ENCODE measurements around the gene SAMMSON. TPM values are rescaled to one million over a fixed set of nuclear protein-coding genes. Genes with fewer than 3 reads are reported as not detected.

SAMMSON gene
- polyA plus RNA-seq, 3 donors from 2014 or later = not detected

DNA sequence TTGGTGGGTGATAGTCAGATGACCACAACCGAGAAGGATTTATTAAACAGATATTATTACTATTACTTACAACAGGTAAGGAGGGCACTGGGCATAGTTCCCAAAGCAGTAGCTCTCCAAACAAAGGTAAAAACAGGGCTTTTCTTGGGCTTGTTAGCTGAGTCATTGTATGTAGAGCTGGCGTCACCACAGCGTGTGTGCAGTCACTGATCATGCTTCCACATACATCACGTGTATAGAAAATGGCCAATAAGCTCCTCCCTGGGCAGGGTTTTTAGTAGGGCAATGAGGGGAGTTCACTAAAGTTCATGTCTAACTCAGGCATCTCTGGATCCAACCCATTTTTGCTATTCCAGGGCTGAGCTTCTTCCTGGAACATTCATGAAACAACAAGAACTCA, 5.8 kb upstream of the SAMMSON start:
- DNase-seq = no peak
- Mint-ChIP-seq H3K4me3 (no peak overlapping the region), H3K4me1 (no peaks in the 10 kb centered on the region), H3K27me3 (ENCODE audit: low read depth in 3 of 3) (peaks cover 0 to 2% (median 0%) of the 10 kb centered on the region in 3 donors), H3K9me3 (peaks cover 0 to 4% (median 0%) of the 10 kb centered on the region in 6 donors), H3K27ac (no peak overlapping the region), H3K36me3 (no peaks in the 10 kb centered on the region)

DNA sequence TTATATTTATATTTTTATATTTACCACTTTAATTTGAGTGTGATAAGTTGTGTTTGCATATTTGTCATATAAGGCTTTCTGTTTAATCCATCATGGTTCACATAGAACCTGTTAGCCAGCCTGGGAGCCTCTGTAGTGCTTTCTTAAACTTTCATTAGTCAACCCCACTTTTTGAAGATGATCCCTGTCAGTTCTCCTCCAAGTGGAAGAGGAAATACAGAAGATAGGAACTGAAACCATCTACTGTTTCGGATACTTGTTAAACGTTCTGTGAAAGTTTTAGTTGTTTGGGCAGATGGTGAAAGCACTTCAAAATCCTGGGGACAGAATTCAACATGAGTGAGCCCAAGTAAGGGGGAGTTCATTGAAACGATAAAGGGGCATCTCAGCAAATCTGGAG, 4.6 kb upstream of the SAMMSON start:
- Mint-ChIP-seq H3K4me3 (no peak overlapping the region), H3K36me3 (no peaks in the 10 kb centered on the region), H3K27me3 (ENCODE audit: low read depth in 3 of 3) (peaks cover 0 to 2% (median 0%) of the 10 kb centered on the region in 3 donors), H3K27ac (peak overlapping the region in 1 of 6 donors; percentile 67), H3K9me3 (peaks cover 0 to 5% (median 0%) of the 10 kb centered on the region in 6 donors), H3K4me1 (no peaks in the 10 kb centered on the region)
- DNase-seq = no peak

DNA sequence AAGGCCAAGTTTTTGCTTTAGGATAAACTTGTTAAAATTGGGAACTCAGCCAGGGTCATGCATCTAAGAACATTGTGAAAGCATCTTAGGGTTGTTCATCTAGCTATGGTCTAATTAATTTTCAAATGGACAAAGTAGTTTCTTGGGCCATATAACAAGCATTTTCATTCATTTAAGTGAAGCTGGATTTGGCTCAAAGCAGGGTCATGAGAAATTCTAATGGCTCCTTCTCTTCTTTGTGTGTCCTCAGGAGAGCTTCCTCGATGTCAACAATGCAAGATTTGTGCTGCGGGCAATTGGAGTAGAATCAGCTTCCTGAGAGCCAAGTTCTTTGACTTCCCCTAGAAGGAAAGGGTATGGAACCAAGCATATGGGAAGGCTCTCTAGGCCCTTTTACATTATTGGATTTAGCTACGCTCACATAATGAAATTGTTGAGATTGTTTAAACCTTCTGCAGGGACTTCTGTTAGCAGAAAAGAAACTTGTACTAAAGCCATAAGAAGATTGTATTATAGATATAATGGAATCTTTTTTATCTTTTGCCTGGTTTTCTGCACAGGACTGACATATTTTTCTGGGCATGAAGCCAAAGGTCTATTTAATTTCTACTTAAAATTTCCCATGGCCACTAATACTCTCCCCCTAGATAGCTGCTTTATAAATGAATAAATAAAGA, 1.8 kb upstream of the SAMMSON start:
- Mint-ChIP-seq H3K4me1 (no peaks in the 10 kb centered on the region), H3K27me3 (ENCODE audit: low read depth in 3 of 3) (no peaks in the 10 kb centered on the region), H3K36me3 (no peaks in the 10 kb centered on the region), H3K27ac (no peak overlapping the region), H3K9me3 (peaks cover 0 to 13% (median 1%) of the 10 kb centered on the region in 6 donors), H3K4me3 (no peak overlapping the region)
- no peak for DNase-seq

DNA sequence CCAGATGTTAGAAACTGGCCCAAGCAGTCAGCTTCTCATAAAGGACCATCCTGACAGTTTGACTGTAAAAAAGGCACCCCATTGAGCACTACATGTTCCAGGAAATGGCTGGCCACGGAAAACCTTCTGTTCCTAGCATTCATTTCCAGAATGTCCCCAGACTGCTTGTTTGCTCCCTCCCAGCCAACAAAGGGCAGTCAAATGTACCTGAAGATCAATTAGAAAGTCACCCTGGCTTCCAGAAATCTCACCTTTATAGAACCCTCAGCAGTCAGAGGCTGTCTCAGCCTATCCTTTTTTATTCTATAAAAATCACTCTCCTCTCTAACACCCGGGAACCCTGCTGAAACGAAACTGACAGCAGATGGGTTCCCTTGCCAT, 784 bp upstream of the SAMMSON start:
- Mint-ChIP-seq H3K9me3 (peaks cover 0 to 13% (median 0%) of the 10 kb centered on the region in 6 donors), H3K36me3 (no peaks in the 10 kb centered on the region), H3K27ac (no peak overlapping the region), H3K27me3 (ENCODE audit: low read depth in 3 of 3) (no peaks in the 10 kb centered on the region), H3K4me3 (no peak overlapping the region), H3K4me1 (no peaks in the 10 kb centered on the region)
- DNase-seq = no peak

DNA sequence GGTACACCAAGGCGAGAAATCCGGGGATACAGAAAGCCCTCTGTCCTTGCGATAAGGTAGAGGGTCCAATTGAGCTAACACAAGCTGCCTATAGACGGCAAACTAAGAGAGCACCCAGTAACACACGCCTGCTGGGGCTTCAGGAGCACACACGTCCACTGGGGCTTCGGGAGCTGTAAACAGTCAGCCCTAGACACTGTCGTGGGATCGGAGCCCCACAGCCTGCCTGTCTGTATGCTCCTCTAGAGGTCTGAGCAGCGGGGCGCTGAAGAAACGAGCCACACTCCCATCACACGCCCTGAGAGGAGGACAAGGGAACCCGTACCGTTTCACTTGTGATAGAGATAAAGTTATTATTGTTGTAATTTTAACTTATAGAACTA, 486 bp downstream of the SAMMSON start:
- H3K4me3 Mint-ChIP-seq = no peak overlapping the region
- no peaks in the 10 kb centered on the region for H3K27me3 Mint-ChIP-seq (ENCODE audit: low read depth in 3 of 3)
- peaks cover 0 to 13% (median 0%) of the 10 kb centered on the region in 6 donors for H3K9me3 Mint-ChIP-seq
- no peak overlapping the region for H3K27ac Mint-ChIP-seq
- H3K4me1 Mint-ChIP-seq = no peaks in the 10 kb centered on the region
- no peaks in the 10 kb centered on the region for H3K36me3 Mint-ChIP-seq
- no peak for DNase-seq

DNA sequence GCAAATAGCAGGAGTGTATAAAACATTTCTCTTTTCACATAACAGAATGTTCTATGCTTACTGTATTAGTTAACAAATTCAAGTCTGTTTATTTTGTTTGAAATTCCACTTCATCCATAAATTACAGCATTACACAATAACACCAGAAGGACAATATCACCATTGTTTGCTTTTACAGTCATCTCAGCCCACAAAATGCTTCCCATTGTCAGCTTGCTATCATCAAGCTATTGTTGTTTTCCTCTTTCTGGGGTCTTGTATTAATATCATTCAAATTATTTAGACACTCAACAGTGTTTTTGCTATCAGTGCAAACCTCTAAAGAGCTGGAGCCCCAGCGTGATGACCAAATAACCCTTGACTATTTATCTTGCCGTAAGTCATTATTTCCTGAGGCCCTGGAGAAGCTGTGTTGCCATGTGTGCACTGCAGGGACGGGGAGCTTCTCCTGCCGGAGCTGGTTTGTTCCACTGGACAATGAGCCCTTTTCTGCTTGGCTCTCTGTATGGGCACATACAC, 1.1 kb downstream of the SAMMSON start:
- Mint-ChIP-seq H3K4me1 (no peaks in the 10 kb centered on the region), H3K27ac (no peak overlapping the region), H3K9me3 (peaks cover 0 to 13% (median 0%) of the 10 kb centered on the region in 6 donors), H3K36me3 (no peaks in the 10 kb centered on the region), H3K4me3 (no peak overlapping the region), H3K27me3 (ENCODE audit: low read depth in 3 of 3) (no peaks in the 10 kb centered on the region)
- no peak for DNase-seq

DNA sequence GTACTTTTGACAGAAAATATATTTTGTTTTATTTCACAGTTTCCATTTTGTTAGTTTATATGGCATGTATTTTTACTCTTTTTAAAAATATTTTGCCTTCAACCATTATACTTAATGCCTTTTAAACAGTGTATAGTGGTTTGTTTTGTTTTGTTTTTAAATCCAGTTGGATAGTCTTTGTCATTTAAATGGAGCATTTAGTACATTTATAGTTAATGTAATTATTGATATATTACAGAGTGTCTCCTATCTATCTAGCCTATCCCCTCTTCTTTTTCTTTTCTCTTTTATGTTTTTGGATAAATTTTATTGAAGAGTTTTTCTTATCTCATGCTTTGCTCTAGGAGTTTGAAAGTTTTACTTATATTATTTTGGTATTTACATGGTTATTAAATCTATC, 3.6 kb downstream of the SAMMSON start:
- no peak overlapping the region for H3K4me3 Mint-ChIP-seq
- no peak overlapping the region for H3K27ac Mint-ChIP-seq
- no peaks in the 10 kb centered on the region for H3K36me3 Mint-ChIP-seq

DNA sequence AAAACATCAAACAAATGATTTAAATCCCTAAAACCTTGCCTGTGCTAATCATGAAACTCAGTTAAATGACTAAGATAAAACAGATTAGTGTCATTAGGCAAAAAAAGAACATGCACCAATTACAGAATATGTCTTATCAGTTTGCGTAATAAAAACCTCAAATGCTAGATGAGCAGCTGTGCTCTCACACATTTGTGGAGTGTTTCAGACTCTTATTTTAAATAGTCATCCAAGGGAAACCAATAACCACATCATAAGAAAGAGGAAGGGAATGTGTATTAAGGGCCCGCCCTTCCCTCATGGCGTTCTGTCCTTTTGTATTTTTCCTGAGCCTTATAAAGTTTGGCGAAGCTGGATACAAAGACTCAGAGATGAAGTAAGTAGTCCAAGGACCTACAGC, 6.6 kb downstream of the SAMMSON start:
- Mint-ChIP-seq H3K4me1 (no peaks in the 10 kb centered on the region), H3K27ac (no peak overlapping the region), H3K9me3 (peaks cover 0 to 5% (median 3%) of the 10 kb centered on the region in 6 donors), H3K36me3 (no peaks in the 10 kb centered on the region), H3K27me3 (ENCODE audit: low read depth in 3 of 3) (peaks cover 0 to 2% (median 2%) of the 10 kb centered on the region in 3 donors), H3K4me3 (no peak overlapping the region)
- no peak for DNase-seq

More for the DNA sequence above, 3.6 kb downstream of the SAMMSON start:
- peaks cover 0 to 13% (median under 1%) of the 10 kb centered on the region in 6 donors for H3K9me3 Mint-ChIP-seq
- no peaks in the 10 kb centered on the region for H3K4me1 Mint-ChIP-seq
- no peaks in the 10 kb centered on the region for H3K27me3 Mint-ChIP-seq (ENCODE audit: low read depth in 3 of 3)
- DNase-seq = no peak

DNA sequence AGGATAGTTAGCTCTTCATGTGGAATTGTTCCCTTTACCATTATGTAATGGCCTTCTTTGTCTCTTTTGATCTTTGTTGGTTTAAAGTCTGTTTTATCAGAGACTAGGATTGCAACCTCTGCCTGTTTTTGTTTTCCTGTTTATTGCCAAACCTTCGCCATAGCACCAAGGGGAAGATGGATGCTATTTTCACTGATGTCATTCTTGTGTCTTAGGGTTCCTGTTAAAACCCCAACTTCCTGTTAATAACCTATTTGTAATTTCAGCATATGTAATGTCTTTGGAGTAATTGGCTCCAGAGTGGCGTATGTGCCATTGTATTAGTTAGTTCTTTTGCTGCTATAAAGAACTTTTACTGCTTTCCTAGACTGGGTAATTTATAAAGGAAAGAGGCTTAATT, 10.8 kb downstream of the SAMMSON start:
- peaks cover 0 to 13% (median 3%) of the 10 kb centered on the region in 6 donors for H3K9me3 Mint-ChIP-seq
- H3K27ac Mint-ChIP-seq = peak overlapping the region in 1 of 6 donors; percentile 44
- H3K4me3 Mint-ChIP-seq = no peak overlapping the region
- H3K4me1 Mint-ChIP-seq = no peaks in the 10 kb centered on the region
- peaks cover 0 to 2% (median 2%) of the 10 kb centered on the region in 3 donors for H3K27me3 Mint-ChIP-seq (ENCODE audit: low read depth in 3 of 3)
- no peaks in the 10 kb centered on the region for H3K36me3 Mint-ChIP-seq
- no peak for DNase-seq

DNA sequence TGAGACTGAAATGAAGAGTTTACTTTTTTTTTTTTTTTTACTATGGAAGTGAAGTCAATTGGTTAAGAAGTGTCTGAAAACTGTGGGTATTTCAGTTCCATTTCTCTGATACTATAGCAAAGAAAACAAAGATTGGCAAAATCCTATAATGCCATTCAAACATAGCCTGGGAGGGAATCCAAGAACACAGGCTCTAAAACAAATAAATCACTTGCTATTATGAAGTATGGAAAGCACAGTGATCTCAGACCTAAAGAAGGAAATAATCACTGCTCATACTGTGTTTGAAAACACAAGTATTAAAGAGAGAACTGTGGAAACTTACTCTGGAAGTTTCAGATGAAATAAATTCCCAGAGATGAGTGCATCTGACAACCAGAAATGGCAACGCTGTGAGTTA, 12.0 kb downstream of the SAMMSON start:
- H3K27ac Mint-ChIP-seq = no peak overlapping the region
- H3K4me1 Mint-ChIP-seq = no peaks in the 10 kb centered on the region
- H3K27me3 Mint-ChIP-seq (ENCODE audit: low read depth in 3 of 3) = peaks cover 0 to 2% (median 2%) of the 10 kb centered on the region in 3 donors
- no peak overlapping the region for H3K4me3 Mint-ChIP-seq
- DNase-seq = no peak
- H3K36me3 Mint-ChIP-seq = no peaks in the 10 kb centered on the region
- H3K9me3 Mint-ChIP-seq = peaks cover 0 to 13% (median 2%) of the 10 kb centered on the region in 6 donors

DNA sequence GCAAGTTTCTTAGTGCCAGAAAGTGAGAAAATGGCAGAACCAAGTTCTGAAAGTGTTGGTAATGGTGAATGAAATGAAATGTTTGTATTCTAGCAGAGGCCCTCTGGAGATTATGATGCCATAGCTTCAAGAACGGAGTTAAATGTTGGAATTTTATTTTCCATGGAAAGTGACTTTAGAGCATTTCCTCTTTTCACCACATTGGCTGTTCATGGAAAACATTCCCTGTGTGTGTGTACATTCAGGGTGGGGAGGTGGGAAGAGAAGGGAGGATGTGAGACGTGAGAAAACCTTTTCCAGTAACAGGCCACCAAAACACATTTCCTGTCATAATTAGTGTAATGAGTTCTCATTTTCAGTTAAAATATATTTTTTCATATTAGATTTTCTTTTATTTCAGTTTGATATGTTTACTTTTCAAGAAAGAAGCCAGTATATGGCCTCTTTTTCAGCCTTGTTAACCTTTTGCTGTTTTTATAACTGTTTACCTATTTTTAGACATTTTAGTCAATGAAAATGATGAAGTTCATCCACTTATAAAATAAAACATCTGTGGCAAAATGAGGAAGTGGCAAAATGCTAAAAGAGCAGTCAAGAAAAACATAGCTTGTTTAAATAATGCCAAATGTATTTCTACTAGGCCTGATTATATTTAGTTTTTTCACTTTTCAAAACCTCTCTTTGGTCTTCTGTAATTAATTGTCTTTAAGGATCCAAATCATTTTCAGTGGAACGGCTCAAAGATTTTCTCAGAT, 21.6 kb downstream of the SAMMSON start:
- no peak overlapping the region for H3K27ac Mint-ChIP-seq
- DNase-seq = no peak
- no peaks in the 10 kb centered on the region for H3K36me3 Mint-ChIP-seq
- peaks cover 0 to 14% (median 6%) of the 10 kb centered on the region in 6 donors for H3K9me3 Mint-ChIP-seq
- no peaks in the 10 kb centered on the region for H3K27me3 Mint-ChIP-seq (ENCODE audit: low read depth in 3 of 3)
- H3K4me3 Mint-ChIP-seq = no peak overlapping the region
- no peaks in the 10 kb centered on the region for H3K4me1 Mint-ChIP-seq

DNA sequence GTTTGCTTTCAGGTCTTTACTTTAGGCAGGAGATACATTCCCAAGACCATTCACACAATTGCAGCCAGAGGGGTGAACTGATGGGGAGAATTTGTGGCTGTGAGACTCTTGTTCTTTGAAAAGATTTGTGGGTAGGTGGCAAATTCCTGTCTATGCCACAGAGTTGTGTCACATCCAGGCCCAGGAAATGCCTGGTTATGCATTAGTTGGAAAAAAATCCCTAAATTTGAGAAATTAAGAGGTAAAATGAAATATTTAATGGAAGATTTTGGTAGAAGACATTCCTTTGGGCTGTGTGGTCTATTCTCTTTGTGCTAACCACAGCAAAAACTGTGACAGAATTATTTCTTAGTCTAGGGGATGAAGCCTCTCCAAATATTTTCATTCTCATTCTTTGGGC, 28.8 kb downstream of the SAMMSON start:
- Mint-ChIP-seq H3K36me3 (no peaks in the 10 kb centered on the region), H3K4me1 (no peaks in the 10 kb centered on the region), H3K27ac (no peak overlapping the region)

DNA sequence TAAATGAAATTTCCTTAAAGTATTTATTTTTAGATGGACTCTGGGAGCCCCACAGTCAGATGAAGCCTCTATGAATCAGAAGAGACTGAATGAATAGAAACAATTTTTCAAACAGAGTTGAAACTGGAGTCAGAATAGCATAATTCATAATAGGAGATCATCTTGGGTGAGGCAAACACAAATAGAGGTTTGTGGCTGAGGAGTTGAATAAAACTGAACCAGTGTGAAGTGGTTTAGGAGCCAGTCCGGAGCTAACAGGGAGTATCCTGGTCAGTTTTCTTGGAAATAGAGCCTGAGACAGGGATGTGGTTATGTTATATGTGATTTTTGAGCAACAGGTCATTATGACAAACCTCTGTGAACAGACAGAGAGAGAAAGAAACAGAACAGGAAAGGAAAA, 39.2 kb downstream of the SAMMSON start:
- Mint-ChIP-seq H3K9me3 (peaks cover 0 to 9% (median 2%) of the 10 kb centered on the region in 6 donors), H3K27me3 (ENCODE audit: low read depth in 3 of 3) (peaks cover 0 to 1% (median 0%) of the 10 kb centered on the region in 3 donors), H3K4me1 (no peaks in the 10 kb centered on the region), H3K36me3 (no peaks in the 10 kb centered on the region), H3K27ac (no peak overlapping the region), H3K4me3 (no peak overlapping the region)
- no peak for DNase-seq

More for the DNA sequence above, 28.8 kb downstream of the SAMMSON start:
- Mint-ChIP-seq H3K4me3 (no peak overlapping the region), H3K27me3 (ENCODE audit: low read depth in 3 of 3) (peaks cover 0 to 1% (median 0%) of the 10 kb centered on the region in 3 donors), H3K9me3 (peaks cover 0 to 13% (median 3%) of the 10 kb centered on the region in 6 donors)
- no peak for DNase-seq

DNA sequence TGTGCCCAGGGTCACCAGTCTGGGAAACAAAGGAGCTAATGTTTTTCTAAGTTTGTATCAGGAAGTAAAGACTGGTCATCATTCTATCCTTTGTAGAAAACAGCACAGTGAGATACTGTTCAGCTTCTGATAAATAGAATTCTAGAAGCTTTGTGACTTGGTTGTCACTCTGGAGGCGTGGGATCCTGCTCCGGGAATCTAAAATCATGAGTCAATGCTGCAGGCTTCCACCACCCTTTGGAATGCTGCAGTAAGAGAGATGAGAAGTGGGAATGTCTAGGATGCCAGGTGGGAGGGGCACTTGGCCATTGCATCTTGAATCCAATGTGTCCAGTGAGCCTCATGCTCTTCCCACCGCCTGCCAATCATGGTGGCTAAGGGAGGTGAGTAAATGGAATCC, 40.9 kb downstream of the SAMMSON start:
- no peaks in the 10 kb centered on the region for H3K36me3 Mint-ChIP-seq
- peaks cover 0 to 9% (median 2%) of the 10 kb centered on the region in 6 donors for H3K9me3 Mint-ChIP-seq
- H3K4me3 Mint-ChIP-seq = no peak overlapping the region
- DNase-seq = no peak
- no peak overlapping the region for H3K27ac Mint-ChIP-seq
- H3K27me3 Mint-ChIP-seq (ENCODE audit: low read depth in 3 of 3) = peaks cover 0 to 1% (median 0%) of the 10 kb centered on the region in 3 donors
- no peaks in the 10 kb centered on the region for H3K4me1 Mint-ChIP-seq
